GM21367 (cell line): ENCODE results near the gene ENPEP.
"Not testable (repeated sequence)": the region's sequence is repeated elsewhere in the genome, so short reads cannot be mapped to it uniquely, and the experiment has no call there.

Experiments used
- ATAC-seq: cut with Tn5 transposase; IDR thresholded peaks from one replicate; pipeline ENCODE4 v1.9.1; 2021; ENCODE audit not compliant: unreplicated experiment

Gene ENPEP

DNA sequence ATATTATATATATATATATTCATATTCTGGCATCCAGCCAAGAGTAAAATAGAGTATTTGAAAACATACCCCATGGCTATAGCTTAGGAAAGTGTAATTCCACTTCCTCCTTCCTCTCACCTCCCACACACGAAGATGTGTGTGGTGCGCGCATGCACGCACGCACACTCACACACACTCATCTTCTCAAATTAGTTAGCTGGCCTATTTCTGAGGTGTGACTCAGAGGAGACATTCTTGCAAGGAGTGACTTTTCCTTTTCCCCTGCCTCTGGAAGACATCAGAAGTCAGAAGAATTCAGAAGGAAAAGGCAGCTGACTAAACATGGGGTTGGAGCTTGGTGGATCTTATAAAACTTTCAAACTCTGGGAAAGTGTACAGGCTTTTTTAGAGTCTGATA is 8.8 kb downstream of the ENPEP start:
- no peak for ATAC-seq

DNA sequence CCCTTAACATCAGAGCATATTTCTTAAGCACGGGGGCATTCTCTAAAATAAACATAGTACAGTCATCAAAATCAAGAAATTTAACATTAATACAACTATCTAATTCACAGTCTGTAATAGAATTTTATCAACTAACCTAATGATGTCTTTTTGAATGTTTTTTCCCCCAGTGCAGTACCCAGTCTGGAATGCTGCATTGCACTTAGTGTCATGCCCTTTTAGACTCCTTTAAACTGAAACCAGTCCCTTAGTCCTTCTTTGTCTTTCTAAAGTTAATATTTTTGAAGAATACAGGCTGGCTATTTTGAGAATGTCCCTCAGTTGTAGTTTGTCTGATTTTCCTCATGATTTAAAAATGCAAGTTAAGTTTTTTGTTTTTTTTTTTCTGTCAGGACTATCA is 9.5 kb downstream of the ENPEP start:
- ATAC-seq = no peak

DNA sequence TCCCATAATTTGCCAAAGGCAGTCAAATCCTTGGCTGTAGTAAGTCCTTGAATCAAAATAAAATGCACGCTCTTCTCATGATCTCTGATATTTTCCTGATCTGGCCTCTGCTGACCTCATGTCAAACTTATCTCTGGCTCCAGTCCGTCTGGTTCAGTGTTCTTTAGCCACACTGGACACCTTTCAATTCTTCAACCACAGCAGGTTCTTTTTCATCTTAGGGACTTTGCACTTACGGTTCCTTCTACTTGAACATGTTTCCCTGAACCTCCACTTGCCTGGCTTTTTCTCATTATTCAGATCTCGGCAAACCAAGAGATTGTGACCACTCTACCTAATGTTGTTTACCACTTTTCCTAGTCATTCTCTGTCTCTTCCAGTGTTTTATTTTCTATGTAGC is 10.3 kb downstream of the ENPEP start:
- no peak for ATAC-seq

DNA sequence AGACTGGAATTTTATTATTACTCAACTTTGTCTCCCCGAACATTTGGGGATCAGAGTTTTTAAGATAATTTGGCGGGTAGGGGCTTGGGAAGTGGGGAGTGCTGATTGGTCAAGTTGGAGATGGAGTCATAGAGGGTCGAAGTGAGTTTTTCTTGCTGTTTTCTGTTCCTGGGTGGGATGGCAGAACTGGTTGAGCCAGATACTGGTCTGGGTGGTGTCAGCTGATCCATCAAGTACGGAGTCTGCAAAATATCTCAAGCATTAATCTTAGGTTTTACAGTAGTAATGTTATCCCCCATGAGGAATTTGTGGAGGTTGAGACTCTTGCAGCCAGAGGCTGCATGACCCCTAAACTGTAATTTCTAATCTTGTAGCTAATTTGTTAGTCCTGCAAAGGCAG is 10.9 kb downstream of the ENPEP start:
- ATAC-seq = not testable (repeated sequence)

DNA sequence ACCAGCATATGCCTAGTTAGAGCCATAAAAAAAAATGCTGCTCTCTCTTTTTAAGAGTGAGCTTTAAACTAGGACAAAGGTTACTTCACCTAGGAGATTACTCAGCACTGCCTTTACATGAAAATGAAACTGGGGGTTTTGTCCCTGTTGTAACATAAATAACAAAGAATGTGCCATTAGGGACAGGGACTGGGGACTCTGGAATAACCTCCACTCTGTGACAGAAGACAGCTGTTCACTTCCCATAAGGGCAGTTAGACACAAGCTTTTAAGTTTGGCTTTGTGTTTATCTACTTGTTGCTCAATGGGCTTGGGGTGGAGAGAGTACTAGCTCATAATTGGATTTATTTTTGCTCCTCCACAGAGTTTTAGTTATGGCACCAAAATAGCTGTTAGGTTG is 11.9 kb downstream of the ENPEP start:
- no peak for ATAC-seq

GRCh38 chr4:110489901-110490508 is 14.1 kb downstream of the ENPEP start:
- no peak for ATAC-seq

GRCh38 chr4:110492522-110492921 is 16.6 kb downstream of the ENPEP start:
- ATAC-seq = no peak

GRCh38 chr4:110493520-110493919 is 17.6 kb downstream of the ENPEP start:
- no peak for ATAC-seq

DNA sequence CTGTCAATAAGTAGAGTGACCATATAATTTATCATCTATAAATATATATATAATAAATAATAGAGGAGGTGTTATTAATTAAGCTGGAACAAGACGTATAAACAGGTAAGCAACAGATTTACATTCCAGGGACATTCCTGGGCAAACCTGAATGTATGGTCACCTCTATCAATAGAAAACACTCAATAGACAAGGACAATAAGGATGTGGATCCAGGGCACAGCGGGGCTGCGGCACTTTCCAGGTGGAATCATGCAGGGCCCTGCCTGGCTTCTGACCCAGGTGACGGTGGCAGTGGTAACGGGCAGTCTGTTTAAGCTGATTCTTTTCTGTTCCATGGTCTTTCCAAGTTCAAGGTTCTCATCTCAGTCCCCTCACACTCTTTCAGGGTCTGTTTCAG is 22.5 kb downstream of the ENPEP start:
- ATAC-seq = no peak

GRCh38 chr4:110499126-110499525 is 23.2 kb downstream of the ENPEP start:
- no peak for ATAC-seq

DNA sequence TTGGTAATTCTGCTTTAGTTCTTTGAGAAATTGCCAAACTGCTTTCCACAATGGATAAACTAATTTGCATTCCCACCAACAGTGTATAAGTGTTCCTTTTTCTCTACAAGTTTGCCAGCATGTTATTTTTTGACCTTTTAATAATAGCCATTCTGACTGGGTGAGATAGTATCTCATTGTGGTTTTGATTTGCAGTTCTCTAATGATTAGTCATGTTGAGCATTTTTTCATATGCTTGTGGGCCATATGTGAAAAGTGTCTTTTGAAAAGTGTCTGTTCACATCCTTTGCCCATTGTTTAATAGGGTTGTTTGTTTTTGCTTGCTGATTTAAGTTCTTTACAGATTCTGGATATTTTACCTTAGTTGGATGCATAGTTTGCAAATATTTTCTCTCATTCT is 25.9 kb downstream of the ENPEP start:
- no peak for ATAC-seq

DNA sequence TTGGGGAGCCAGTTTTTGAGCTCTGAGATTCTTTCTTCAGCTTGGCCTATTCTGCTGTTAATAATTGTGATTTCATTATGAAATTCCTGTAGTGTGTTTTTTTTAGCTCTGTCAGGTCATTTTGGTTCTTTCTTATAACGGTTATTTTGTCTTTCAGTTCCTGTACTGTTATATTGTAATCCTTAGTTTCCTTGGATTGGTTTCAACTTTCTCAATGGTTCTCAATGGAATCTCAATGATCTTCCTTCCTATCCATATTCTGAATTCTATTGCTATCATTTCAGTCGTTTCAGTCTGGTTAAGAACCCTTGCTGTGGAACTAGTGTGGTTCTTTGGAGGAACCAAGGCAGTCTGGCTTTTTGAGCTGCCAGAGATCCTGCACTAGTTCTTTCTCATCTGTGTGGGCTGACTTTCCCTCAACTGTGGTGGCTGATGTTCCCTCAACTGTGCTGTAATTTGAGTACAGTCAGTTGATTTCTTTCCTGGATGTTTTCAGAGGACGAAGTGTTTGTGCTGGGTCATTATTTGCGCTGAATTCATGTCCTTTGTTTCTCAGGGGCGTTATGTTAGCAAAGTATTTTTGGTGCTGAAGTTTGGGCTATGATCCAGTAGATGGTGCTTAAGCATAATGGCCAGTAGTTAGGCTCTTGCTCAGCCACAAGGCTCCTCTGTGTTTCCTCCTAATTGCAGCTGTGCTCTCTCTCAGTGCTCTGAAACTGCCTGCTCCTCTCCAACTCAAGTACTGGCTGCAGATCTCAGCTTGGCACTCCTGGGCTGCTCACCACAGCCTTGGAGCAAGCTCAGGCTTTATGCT is 27.5 kb downstream of the ENPEP start:
- ATAC-seq = no peak

DNA sequence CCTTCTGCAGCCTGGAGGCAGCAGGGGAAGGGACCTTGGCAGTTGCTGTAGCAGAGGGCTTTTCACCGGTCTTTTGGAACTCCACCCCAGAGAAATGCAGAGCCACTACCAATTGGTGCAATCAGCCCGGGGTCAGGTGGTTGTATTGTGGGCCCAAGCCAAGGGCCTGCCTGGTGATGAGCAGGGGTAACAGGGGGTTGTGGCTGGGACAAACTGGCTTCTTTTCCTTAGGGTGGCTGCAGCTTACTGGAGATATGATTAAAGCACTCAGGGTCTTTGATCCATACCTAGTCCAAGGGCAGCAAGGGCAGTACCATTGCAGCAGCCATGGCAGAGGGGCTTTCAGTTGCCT is 28.1 kb downstream of the ENPEP start:
- ATAC-seq = no peak

DNA sequence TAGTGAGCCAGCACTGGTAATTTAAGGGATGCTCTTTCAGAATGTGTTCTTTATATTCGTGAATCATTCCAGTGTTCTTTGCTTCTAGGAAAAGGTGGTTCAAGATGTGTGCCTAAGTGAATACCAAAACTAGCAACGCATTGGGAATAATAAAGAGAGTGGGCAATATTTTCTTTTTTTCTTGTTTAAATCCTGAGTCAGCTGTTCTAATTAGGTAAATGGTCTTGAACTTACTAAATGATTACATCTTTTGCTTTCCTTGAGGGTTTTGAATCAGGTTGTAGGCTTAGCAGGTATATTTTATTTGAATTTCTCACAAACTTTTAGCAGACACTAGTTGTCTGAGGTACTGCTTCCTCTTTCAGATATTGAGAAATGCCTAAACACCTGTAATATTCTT is 29.5 kb downstream of the ENPEP start:
- no peak for ATAC-seq

DNA sequence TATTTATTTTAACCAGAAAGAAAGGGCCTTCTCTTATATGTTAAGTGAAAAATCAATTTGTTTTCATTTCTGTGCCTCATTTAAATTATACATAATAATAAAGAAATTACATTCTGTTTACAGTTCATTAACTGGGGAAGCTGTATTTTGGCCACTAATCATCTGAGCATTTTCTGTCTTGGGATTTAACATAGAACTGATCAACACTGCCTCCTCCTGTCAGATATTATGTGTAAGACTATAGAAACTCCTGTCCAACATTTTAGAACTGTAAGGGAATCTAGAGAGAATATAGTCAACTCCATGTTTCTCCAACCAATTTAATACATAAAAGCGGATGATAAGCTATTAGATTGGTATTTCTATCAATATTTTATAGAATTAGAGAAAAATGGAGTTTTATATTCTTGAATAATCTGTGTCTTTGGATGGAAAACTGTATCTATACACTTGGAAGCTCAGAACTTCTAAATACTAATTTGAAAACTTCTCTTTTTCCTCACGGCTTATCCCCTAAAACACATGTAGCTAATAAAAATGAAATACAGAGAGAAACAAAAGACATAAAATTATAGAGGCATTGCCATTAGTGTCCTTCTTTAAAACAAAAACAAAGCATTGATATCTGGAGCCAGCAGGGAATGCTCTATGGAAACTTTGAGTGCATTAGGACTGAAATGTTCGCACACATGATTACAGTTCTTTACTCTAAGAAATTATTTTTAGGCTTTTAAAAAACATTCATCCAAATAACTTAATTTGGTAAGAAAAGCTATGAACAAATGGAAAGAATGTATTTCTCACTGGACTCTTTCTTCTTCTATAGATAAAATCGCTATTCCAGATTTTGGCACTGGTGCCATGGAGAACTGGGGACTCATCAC is 33.1 kb downstream of the ENPEP start:
- no peak for ATAC-seq

- no peak for ATAC-seq
These were observed 34.3 kb downstream of the ENPEP start for GRCh38 chr4:110510277-110510676.

- ATAC-seq = no peak
These were observed 35.1 kb downstream of the ENPEP start for GRCh38 chr4:110510955-110511544.

DNA sequence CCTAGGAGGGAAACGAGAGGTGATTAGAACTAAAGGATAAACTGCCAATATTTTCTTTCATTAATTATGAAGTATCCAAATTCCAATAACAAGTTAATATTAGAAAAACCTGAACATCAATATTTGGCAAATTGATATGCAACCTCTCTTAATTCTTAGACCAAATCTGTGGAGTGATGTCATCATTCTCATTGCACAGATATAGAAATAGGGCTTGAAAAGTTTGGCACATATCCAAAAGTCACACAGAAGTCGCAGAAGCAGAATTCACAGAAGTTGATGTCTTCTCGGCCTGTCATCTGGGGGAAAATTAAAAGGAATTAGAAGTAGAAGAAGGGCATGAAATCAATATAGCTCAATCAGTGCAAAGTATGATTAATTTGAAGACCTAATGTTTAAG is 36.9 kb downstream of the ENPEP start:
- no peak for ATAC-seq

GRCh38 chr4:110514889-110515479 is 39.0 kb downstream of the ENPEP start:
- no peak for ATAC-seq

GRCh38 chr4:110515676-110516075 is 39.7 kb downstream of the ENPEP start:
- ATAC-seq = no peak
